Choroid plexus epithelial cell (primary cell): ENCODE data around the gene DUSP1.

Source experiments
- DNase-seq: peaks from one replicate; pipeline ENCODE4 v3.0.0-alpha.2; 2010; ENCODE audit warnings: low read depth
- H3K4me3 ChIP-seq: 2 replicates; pipeline ENCODE4 v1.5.1; 2011; ENCODE audit warnings: low read depth, mild to moderate bottlenecking, control low read depth, low read length, moderate library complexity
- CTCF ChIP-seq: conservative IDR thresholded peaks from 2 replicates; pipeline ENCODE4 v1.5.1; 2011; ENCODE audit warnings: low read depth, mild to moderate bottlenecking, control low read depth, inconsistent platforms, low read length, moderate library complexity

The DUSP1 gene

GRCh38 chr5:172724242-172725183, 46.5 kb downstream of the DUSP1 start:
- no peak for TF ChIP-seq CTCF
- DNase-seq = no peak
- H3K4me3 ChIP-seq = no peak overlapping the region

GRCh38 chr5:172723508-172723907, 47.5 kb downstream of the DUSP1 start:
- no peak overlapping the region for H3K4me3 ChIP-seq
- DNase-seq = no peak
- no peak for TF ChIP-seq CTCF

DNA sequence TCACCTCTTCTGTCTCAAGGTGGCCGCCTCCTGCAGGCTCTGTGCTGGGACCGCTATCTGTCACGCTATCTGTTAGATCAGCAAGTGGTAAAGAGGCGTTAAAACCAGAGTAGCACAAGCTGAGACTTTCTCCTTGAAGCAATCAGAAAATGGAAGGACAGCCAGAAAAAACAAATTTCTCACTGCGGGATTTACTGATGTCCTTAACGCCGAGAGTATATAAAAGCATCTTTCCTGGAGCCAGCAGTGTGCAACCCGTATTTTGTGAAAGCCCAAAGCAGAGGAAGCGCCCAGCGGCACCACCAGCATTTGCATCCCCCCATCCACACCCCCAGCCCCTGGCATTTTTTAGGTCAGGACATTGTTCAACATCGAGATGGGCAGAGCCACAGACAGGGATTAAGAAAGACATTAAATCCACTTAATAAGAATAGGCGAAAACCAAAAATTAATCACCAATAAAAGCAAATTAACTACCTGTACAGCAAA, 48.6 kb downstream of the DUSP1 start:
- no peak for DNase-seq
- no peak overlapping the region for H3K4me3 ChIP-seq
- TF ChIP-seq CTCF = no peak

DNA sequence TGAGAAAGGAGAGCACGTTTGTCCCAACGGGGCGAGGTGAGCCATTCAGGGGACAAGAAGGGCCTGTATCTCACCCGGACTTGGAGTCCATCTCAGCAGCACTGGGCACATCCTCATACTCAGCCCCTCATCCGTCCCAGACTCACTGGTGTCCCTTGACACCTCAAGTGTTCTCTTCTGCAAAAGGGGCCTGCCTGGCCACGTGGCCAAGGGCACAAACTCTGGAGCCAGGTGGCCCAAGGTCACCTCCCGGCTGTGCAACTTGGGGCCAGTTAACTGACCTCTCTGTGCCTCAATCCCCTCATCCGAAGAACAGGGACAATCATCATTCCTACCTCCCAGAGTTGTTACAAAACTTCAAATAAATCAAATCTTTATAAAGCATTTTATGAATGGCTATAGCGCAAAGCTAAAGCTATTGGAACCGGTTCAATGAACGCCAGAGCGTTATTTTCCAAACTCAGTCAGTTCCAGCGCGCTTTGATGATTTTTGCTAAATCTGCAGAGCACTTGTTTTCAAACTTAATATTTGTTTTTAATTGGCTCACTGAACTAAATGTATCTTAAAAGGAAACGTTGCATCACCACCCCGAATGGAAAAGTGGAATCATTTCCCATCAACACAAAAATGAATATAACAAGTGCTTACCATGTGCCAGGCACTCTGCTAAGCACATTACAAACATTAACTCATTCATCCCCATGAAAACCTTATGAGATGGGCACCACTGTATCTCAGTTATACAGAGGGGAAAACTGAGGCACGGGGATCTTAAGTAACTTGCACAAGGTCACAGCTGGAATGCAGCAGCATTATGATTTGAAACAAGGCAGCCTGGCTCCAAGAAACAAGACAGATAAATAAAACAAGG, 49.3 kb downstream of the DUSP1 start:
- peak; percentile 87 for DNase-seq
- H3K4me3 ChIP-seq = no peak overlapping the region
- no peak for TF ChIP-seq CTCF

GRCh38 chr5:172720655-172721054, 50.3 kb downstream of the DUSP1 start:
- no peak for TF ChIP-seq CTCF
- DNase-seq = no peak
- no peak overlapping the region for H3K4me3 ChIP-seq

DNA sequence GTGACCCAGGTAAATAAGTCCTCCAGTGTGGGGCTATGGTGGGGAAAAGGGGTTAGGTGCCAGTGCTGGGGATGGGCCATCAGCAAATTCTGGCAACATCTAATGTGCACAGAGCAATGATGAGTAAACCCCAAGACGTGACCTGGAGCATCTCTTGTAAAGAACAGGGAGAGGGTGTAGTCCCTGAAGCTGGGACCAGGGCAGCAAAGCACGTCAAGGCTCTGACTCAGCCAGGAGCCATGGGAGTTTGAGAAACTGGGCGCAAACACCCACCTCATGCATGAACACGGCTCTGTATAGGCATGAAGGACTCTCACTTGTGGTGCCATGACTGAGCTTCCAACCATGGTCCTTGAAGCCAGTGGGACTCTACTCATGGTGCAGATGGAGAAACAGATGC, 51.8 kb downstream of the DUSP1 start:
- DNase-seq = no peak
- H3K4me3 ChIP-seq = no peak overlapping the region
- no peak for TF ChIP-seq CTCF
